ENCODE data around the gene PLXNA3. TPM values are rescaled to one million over a fixed set of nuclear protein-coding genes. Genes with fewer than 3 reads are reported as not detected.

The PLXNA3 gene
- total and polyA plus RNA-seq, 7 donors, result 1.7 to 6.5 (median 3.3) TPM

GRCh38 chrX:154468217-154468616 lies 10.1 kb downstream of the PLXNA3 start:
- Histone ChIP-seq H3K4me3 (no peak overlapping the region), H3K36me3 (ENCODE audit: insufficient read depth in 1 of 2, low read depth in 1 of 2) (peaks cover 0 to 46% of the 10 kb centered on the region in 2 donors), H3K9me3 (no peaks in the 10 kb centered on the region), H3K4me1 (no peaks in the 10 kb centered on the region), H3K27ac (no peak overlapping the region), H3K27me3 (ENCODE audit: insufficient read depth in 3 of 3, low read length in 2 of 3) (no peaks in the 10 kb centered on the region)
- DNase-seq (no peak), ATAC-seq (no peak)
- intact Hi-C loops (cut with DNase I), result no loop called here
- TF ChIP-seq, protein P1, sequence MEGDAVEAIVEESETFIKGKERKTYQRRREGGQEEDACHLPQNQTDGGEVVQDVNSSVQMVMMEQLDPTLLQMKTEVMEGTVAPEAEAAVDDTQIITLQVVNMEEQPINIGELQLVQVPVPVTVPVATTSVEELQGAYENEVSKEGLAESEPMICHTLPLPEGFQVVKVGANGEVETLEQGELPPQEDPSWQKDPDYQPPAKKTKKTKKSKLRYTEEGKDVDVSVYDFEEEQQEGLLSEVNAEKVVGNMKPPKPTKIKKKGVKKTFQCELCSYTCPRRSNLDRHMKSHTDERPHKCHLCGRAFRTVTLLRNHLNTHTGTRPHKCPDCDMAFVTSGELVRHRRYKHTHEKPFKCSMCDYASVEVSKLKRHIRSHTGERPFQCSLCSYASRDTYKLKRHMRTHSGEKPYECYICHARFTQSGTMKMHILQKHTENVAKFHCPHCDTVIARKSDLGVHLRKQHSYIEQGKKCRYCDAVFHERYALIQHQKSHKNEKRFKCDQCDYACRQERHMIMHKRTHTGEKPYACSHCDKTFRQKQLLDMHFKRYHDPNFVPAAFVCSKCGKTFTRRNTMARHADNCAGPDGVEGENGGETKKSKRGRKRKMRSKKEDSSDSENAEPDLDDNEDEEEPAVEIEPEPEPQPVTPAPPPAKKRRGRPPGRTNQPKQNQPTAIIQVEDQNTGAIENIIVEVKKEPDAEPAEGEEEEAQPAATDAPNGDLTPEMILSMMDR (IDR thresholded peaks at IDR 0.05), result no peak
- 92 to 93% (median 92%) methylated on average over 20 to 23 of the region's 23 CpGs for WGBS, 3 donors

GRCh38 chrX:154469114-154469513 lies 11.0 kb downstream of the PLXNA3 start:
- no peaks in the 10 kb centered on the region for H3K27me3 ChIP-seq (ENCODE audit: insufficient read depth in 3 of 3, low read length in 2 of 3)
- H3K4me3 ChIP-seq, result no peak overlapping the region
- intact Hi-C loops (cut with DNase I), result no loop called here
- no peak for DNase-seq
- peaks cover 0 to 46% of the 10 kb centered on the region in 2 donors for H3K36me3 ChIP-seq (ENCODE audit: insufficient read depth in 1 of 2, low read depth in 1 of 2)
- no peaks in the 10 kb centered on the region for H3K9me3 ChIP-seq
- ATAC-seq, result no peak
- WGBS, 3 donors, result 85 to 94% (median 91%) methylated on average over 6 to 9 of the region's 9 CpGs
- TF ChIP-seq, protein P1 (IDR thresholded peaks at IDR 0.05), result no peak
- no peak overlapping the region for H3K27ac ChIP-seq
- no peaks in the 10 kb centered on the region for H3K4me1 ChIP-seq

- intact Hi-C loops (cut with DNase I), result no loop called here
- H3K27me3 ChIP-seq (ENCODE audit: insufficient read depth in 3 of 3, low read length in 2 of 3), result no peaks in the 10 kb centered on the region
- 88 to 92% (median 90%) methylated on average over 18 of the region's 18 CpGs for WGBS, 3 donors
- TF ChIP-seq, protein P1 (IDR thresholded peaks at IDR 0.05), result no peak
- no peaks in the 10 kb centered on the region for H3K4me1 ChIP-seq
- H3K27ac ChIP-seq, result no peak overlapping the region
- peaks cover 0 to 46% of the 10 kb centered on the region in 2 donors for H3K36me3 ChIP-seq (ENCODE audit: insufficient read depth in 1 of 2, low read depth in 1 of 2)
- no peak overlapping the region for H3K4me3 ChIP-seq
- DNase-seq (no peak), ATAC-seq (no peak)
- no peaks in the 10 kb centered on the region for H3K9me3 ChIP-seq
These were observed 11.8 kb downstream of the PLXNA3 start for GRCh38 chrX:154469880-154470279.

DNA sequence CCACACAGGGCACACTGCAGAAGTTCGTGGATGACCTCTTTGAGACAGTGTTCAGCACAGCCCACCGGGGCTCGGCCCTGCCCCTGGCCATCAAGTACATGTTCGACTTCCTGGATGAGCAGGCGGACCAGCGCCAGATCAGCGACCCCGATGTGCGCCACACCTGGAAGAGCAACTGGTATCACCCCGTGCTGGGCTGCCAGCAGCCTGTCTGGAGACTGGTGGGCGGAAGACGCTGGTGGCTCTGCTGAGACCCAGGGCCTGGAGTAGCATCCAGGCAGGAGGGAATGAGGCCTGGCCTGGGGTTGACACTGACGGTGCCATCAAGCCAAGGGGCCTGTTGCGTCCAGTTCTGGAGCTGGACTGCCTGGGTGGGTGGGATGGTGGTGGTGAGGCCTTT lies 12.4 kb downstream of the PLXNA3 start:
- Histone ChIP-seq H3K4me1 (no peaks in the 10 kb centered on the region), H3K27me3 (ENCODE audit: insufficient read depth in 3 of 3, low read length in 2 of 3) (no peaks in the 10 kb centered on the region), H3K36me3 (ENCODE audit: insufficient read depth in 1 of 2, low read depth in 1 of 2) (peaks cover 0 to 42% of the 10 kb centered on the region in 2 donors), H3K27ac (no peak overlapping the region), H3K9me3 (no peaks in the 10 kb centered on the region), H3K4me3 (no peak overlapping the region)
- DNase-seq (no peak), ATAC-seq (no peak)
- 89 to 93% (median 91%) methylated on average over 14 of the region's 14 CpGs for WGBS, 3 donors
- TF ChIP-seq, protein P1 (IDR thresholded peaks at IDR 0.05), result no peak
- intact Hi-C loops (cut with DNase I), result no loop called here

- Histone ChIP-seq H3K27me3 (ENCODE audit: insufficient read depth in 3 of 3, low read length in 2 of 3) (no peaks in the 10 kb centered on the region), H3K27ac (no peak overlapping the region), H3K9me3 (no peaks in the 10 kb centered on the region), H3K36me3 (ENCODE audit: insufficient read depth in 1 of 2, low read depth in 1 of 2) (peaks cover 0 to 42% of the 10 kb centered on the region in 2 donors), H3K4me1 (no peaks in the 10 kb centered on the region), H3K4me3 (no peak overlapping the region)
- TF ChIP-seq, protein P1 (IDR thresholded peaks at IDR 0.05), result no peak
- intact Hi-C loops (cut with DNase I), result no loop called here
- no peak for ATAC-seq
- 87 to 92% (median 89%) methylated on average over 13 to 23 of the region's 23 CpGs for WGBS, 3 donors
- no peak for DNase-seq
These were observed 13.0 kb downstream of the PLXNA3 start for GRCh38 chrX:154470914-154471568.

Measured in psoas muscle (tissue), 8 donors.